ENCODE measurements around the gene CLEC18B. TPM values are rescaled to one million over a fixed set of nuclear protein-coding genes. Genes with fewer than 3 reads are reported as not detected.
A peak's percentile ranks its signal among the peaks of the same experiment; 100 is the strongest.
"Not testable (repeated sequence)": the region's sequence is repeated elsewhere in the genome, so short reads cannot be mapped to it uniquely, and the experiment has no call there.

CLEC18B gene
- total RNA-seq, 6 donors from 2014 or later, result 0.86 to 5.2 (median 1.5) TPM; not detected in 2

DNA sequence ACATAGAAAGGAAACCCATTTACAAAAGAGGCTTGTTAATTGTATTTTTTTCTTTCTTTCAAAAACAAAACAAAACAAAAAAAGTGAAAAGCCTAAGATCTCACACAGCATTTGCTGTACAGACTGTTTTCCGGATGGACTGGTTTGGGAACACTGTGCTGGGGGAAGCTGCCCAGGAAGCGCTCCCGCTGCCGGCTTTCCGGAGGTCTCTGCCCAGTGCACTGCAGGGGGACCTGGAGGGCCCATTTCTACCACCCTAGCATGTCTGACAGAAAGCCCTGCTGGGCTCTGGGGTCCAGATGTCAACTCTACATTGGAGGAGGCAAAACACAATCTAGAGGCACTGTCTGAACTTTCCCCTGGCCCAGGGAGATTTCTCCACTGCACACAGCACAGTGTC is 26.3 kb upstream of the CLEC18B start:
- 96 to 98% methylated on average over 5 of the region's 5 CpGs for WGBS, 2 donors
- H3K4me3 ChIP-seq, result no peak overlapping the region
- no peak for TF ChIP-seq POLR2AphosphoS5 (IDR thresholded peaks at IDR 0.05)
- no peak for TF ChIP-seq EP300 (IDR thresholded peaks at IDR 0.05)
- no peak for TF ChIP-seq POLR2A (IDR thresholded peaks at IDR 0.05)
- TF ChIP-seq, protein P1, sequence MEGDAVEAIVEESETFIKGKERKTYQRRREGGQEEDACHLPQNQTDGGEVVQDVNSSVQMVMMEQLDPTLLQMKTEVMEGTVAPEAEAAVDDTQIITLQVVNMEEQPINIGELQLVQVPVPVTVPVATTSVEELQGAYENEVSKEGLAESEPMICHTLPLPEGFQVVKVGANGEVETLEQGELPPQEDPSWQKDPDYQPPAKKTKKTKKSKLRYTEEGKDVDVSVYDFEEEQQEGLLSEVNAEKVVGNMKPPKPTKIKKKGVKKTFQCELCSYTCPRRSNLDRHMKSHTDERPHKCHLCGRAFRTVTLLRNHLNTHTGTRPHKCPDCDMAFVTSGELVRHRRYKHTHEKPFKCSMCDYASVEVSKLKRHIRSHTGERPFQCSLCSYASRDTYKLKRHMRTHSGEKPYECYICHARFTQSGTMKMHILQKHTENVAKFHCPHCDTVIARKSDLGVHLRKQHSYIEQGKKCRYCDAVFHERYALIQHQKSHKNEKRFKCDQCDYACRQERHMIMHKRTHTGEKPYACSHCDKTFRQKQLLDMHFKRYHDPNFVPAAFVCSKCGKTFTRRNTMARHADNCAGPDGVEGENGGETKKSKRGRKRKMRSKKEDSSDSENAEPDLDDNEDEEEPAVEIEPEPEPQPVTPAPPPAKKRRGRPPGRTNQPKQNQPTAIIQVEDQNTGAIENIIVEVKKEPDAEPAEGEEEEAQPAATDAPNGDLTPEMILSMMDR (IDR thresholded peaks at IDR 0.05), result no peak
- H3K27me3 ChIP-seq, result no peaks in the 10 kb centered on the region
- DNase-seq (peak in 1 of 2 donors; percentile 46), ATAC-seq (ENCODE audit: low FRiP score in 2 of 2) (no peak)
- peak overlapping the region; percentile 17 to 79 (median 71) for H3K27ac ChIP-seq
- H3K9me3 ChIP-seq, result no peaks in the 10 kb centered on the region
- H3K4me1 ChIP-seq, result peaks cover 18 to 29% (median 25%) of the 10 kb centered on the region in 4 donors
- peaks cover 3 to 26% (median 19%) of the 10 kb centered on the region in 4 donors for H3K36me3 ChIP-seq

DNA sequence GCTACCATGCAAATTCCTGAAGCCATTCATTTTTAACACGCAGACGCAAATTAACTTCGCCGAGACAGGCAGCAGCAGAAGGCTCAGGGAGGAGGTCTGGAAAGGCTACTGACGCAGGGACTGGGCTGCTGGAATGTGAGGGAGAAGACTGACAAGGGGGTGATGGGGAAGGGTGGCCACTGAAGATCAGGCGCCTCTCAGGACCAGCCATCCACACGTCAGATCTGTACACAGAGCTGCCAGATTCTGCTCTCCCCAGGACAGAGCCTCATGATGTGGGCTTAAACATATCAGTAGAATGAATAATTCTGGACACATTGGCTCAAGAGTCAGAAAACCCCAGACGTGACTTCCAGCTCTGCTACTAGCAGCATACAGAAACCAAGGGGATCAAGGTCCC is 25.6 kb upstream of the CLEC18B start:
- H3K36me3 ChIP-seq, result peaks cover 0 to 19% (median 12%) of the 10 kb centered on the region in 4 donors
- H3K9me3 ChIP-seq, result no peaks in the 10 kb centered on the region
- peak overlapping the region in 1 of 4 donors; percentile 76 for H3K27ac ChIP-seq
- peaks cover 18 to 29% (median 25%) of the 10 kb centered on the region in 4 donors for H3K4me1 ChIP-seq
- no peak overlapping the region for H3K4me3 ChIP-seq
- no peak for ATAC-seq (ENCODE audit: low FRiP score in 2 of 2)
- TF ChIP-seq POLR2AphosphoS5 (IDR thresholded peaks at IDR 0.05) (no peak), POLR2A (IDR thresholded peaks at IDR 0.05) (no peak), EP300 (IDR thresholded peaks at IDR 0.05) (no peak)
- TF ChIP-seq, protein P1 (IDR thresholded peaks at IDR 0.05), result no peak
- WGBS, 2 donors, result 90 to 96% methylated on average over 7 to 8 of the region's 8 CpGs
- no peak for DNase-seq
- no peaks in the 10 kb centered on the region for H3K27me3 ChIP-seq

DNA sequence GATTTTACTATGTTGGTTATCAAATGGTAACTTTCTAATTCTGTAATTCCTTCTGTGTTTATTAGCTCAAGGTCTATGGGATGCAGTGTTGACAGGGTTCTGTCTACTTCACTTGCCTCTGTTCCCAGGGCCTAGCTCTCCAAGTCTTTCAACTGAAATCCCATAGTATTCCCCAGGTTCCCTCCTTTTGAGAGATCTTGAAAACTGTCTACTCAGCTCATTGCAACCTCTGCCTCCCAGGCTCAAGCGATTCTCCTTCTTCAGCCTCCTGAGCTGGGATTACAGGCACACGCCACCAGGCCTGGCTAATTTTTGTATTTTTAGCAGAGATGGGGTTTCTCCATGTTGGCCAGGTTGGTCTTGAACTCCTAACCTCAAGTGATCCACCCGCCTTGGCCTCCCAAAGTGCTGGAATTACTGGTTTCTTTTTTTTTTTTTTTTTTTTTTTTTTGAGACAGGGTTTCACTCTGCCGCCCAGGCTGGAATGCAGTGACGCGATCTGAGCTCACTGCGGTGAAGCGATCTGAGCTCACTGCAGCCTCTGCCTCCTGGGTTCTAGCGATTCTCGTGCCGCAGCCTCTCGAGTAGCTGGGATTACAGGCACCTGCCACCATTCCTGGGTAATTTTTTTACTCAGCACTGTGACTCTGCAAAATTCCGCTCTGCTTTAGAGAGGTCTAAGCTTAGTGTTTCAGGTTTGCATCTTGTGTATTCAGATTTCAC is 22.5 kb upstream of the CLEC18B start:
- 98 to 99% methylated on average over 13 of the region's 13 CpGs for WGBS, 2 donors
- not testable (repeated sequence) for H3K4me3 ChIP-seq; H3K27ac ChIP-seq; H3K36me3 ChIP-seq; DNase-seq; ATAC-seq (ENCODE audit: low FRiP score in 2 of 2); H3K9me3 ChIP-seq; H3K27me3 ChIP-seq
- H3K4me1 ChIP-seq, result peaks cover 2 to 13% (median 10%) of the 10 kb centered on the region in 4 donors

DNA sequence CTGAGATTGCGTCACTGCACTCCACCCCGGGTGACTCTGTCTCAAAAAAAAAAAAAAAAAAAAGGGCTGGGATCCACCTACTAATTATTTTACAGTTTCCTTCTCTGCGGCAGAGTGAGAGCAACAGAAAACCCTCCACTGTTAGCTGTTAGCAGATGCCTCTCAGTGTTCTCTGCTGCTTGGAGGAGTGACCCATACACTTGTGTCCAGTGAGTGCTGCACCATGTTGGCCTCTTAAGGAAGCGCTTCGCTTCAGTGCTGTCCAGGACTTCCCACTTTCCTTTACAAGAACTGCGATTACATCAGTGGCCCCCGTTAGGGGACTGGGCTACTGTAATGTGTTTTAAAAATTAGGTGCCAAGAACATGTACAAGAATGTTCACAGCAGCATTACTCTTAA is 18.4 kb upstream of the CLEC18B start:
- Histone ChIP-seq H3K4me3 (no peak overlapping the region), H3K4me1 (no peaks in the 10 kb centered on the region), H3K9me3 (no peaks in the 10 kb centered on the region), H3K27me3 (no peaks in the 10 kb centered on the region), H3K27ac (no peak overlapping the region), H3K36me3 (no peaks in the 10 kb centered on the region)
- WGBS, 2 donors, result 61 to 72% methylated on average over 7 of the region's 7 CpGs
- DNase-seq, result no peak
- peak in 1 of 2 donors; percentile 53 for ATAC-seq (ENCODE audit: low FRiP score in 2 of 2)
- TF ChIP-seq POLR2AphosphoS5 (IDR thresholded peaks at IDR 0.05) (no peak), EP300 (IDR thresholded peaks at IDR 0.05) (no peak), POLR2A (IDR thresholded peaks at IDR 0.05) (no peak)
- TF ChIP-seq, protein P1 (IDR thresholded peaks at IDR 0.05), result no peak

DNA sequence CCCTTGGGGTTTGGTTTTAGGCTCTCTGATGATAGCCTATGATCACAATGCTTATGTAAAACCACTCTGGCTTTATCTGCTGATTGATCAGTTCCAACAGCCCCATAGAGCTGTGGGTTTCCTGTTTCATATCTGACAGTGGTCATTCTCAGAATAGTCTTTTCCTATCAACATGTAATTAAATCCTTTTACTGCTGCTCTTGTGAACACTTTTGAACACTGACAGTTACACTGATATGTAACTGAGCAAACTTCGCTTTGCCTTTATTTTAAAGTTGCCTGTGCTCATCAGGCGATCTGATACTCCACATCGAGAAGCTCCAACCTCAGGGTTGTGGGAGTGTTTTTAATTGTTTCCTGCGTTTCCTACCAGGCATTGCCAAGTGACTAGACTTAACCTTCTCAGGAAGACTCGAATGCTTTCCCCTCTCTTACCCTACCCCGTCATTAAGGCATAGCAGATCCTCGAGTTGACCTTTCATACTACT is 17.3 kb upstream of the CLEC18B start:
- no peaks in the 10 kb centered on the region for H3K36me3 ChIP-seq
- H3K9me3 ChIP-seq, result no peaks in the 10 kb centered on the region
- H3K27me3 ChIP-seq, result no peaks in the 10 kb centered on the region
- H3K4me3 ChIP-seq, result no peak overlapping the region
- WGBS, 2 donors, result 51 to 61% methylated on average over 7 of the region's 7 CpGs
- TF ChIP-seq EP300 (IDR thresholded peaks at IDR 0.05) (no peak), POLR2A (IDR thresholded peaks at IDR 0.05) (no peak), POLR2AphosphoS5 (IDR thresholded peaks at IDR 0.05) (no peak)
- TF ChIP-seq, protein P1 (IDR thresholded peaks at IDR 0.05), result no peak
- no peak overlapping the region for H3K27ac ChIP-seq
- no peak for ATAC-seq (ENCODE audit: low FRiP score in 2 of 2)
- DNase-seq, result no peak
- no peaks in the 10 kb centered on the region for H3K4me1 ChIP-seq

Measured in upper lobe of left lung (tissue), 6 donors.